CD8-positive, alpha-beta memory T cell (primary cell): ENCODE results near the gene C20orf144. TPM values are rescaled to one million over a fixed set of nuclear protein-coding genes. Genes with fewer than 3 reads are reported as not detected.
"Not testable (repeated sequence)": the region's sequence is repeated elsewhere in the genome, so short reads cannot be mapped to it uniquely, and the experiment has no call there.

Experiments used
- CTCF ChIA-PET: fragments of 350-600 bp; sonication (Branson Sonifier 250); formaldehyde crosslinking; loops from one replicate; lab custom pipeline; 2021; ENCODE audit warnings: antibody characterized with exemption; lab: Charles Lee
- POLR2A ChIA-PET: fragments of 350-600 bp; sonication (Branson Sonifier 250); formaldehyde crosslinking; loops from one replicate; lab custom pipeline; 2021; ENCODE audit warnings: antibody characterized with exemption; lab: Charles Lee
- DNase-seq, 5 donors: peaks; one replicate each; pipeline versions ENCODE4 v3.0.0 to v3.0.0-alpha.2; 2020 to 2022; ENCODE audit warnings: mixed read lengths in 1 of 5
- H3K27ac ChIP-seq: one replicate; pipeline ENCODE4 v1.7.0; 2013; ENCODE audit warnings: low read depth, mild to moderate bottlenecking, low read length, moderate library complexity
- H3K27me3 ChIP-seq: 2 replicates; pipeline ENCODE4 v1.7.0; 2013; ENCODE audit warnings: low read length, mild to moderate bottlenecking; ENCODE audit not compliant: insufficient read depth, poor library complexity, severe bottlenecking
- H3K36me3 ChIP-seq: 2 replicates; pipeline ENCODE4 v1.7.0; 2013; ENCODE audit warnings: mild to moderate bottlenecking, low read length, moderate library complexity; ENCODE audit not compliant: insufficient read depth
- H3K4me1 ChIP-seq: 2 replicates; pipeline ENCODE4 v1.7.0; 2013; ENCODE audit warnings: mild to moderate bottlenecking, low read length, moderate library complexity; ENCODE audit not compliant: insufficient read depth
- H3K4me3 ChIP-seq: 2 replicates; pipeline ENCODE4 v1.7.0; 2013; ENCODE audit warnings: mild to moderate bottlenecking, low read length
- H3K9me3 ChIP-seq: 2 replicates; pipeline ENCODE4 v1.7.0; 2013; ENCODE audit warnings: mild to moderate bottlenecking, low read length
- H3K27ac Mint-ChIP-seq, 8 donors: one replicate each; pipeline ENCODE4 v1.8.0; 2020 to 2021; ENCODE audit warnings: mixed read lengths in 8 of 8, mild to moderate bottlenecking in 6 of 8, inconsistent platforms in 3 of 8, moderate library complexity in 3 of 8
- H3K27me3 Mint-ChIP-seq, 2 donors: one replicate each; pipeline ENCODE4 v1.8.0; 2020 to 2021; ENCODE audit warnings: mixed read lengths in 2 of 2, mild to moderate bottlenecking in 1 of 2, moderate library complexity in 1 of 2
- H3K36me3 Mint-ChIP-seq, 3 donors: one replicate each; pipeline ENCODE4 v1.8.0; 2020 to 2021; ENCODE audit warnings: mixed read lengths in 3 of 3, inconsistent platforms in 1 of 3, mild to moderate bottlenecking in 1 of 3
- H3K4me1 Mint-ChIP-seq, 3 donors: one replicate each; pipeline ENCODE4 v1.8.0; 2020 to 2021; ENCODE audit warnings: mixed read lengths in 3 of 3, inconsistent platforms in 1 of 3, mild to moderate bottlenecking in 1 of 3
- H3K4me3 Mint-ChIP-seq, 7 donors: one replicate each; pipeline ENCODE4 v1.8.0; 2020 to 2021; ENCODE audit warnings: mixed read lengths in 7 of 7, mild to moderate bottlenecking in 6 of 7, moderate library complexity in 4 of 7, inconsistent platforms in 2 of 7
- H3K9me3 Mint-ChIP-seq, 5 donors: one replicate each; pipeline ENCODE4 v1.8.0; 2020 to 2022; ENCODE audit warnings: mixed read lengths in 5 of 5, mild to moderate bottlenecking in 3 of 5, moderate library complexity in 2 of 5, inconsistent platforms in 1 of 5
- polyA plus RNA-seq: library from polyadenylated mRNA; unstranded; fragments of 300-500 nt; fragmentation: Illumina TruSeq; gene quantifications from one replicate; pipeline ENCODE4 v1.2.3, GENCODE V29; 2021
- total RNA-seq, 2 experiments: library from RNA; stranded (reverse); gene quantifications; one replicate each; pipeline ENCODE4 v1.2.3, GENCODE V29; 2021

Gene C20orf144
- total and polyA plus RNA-seq, 3 experiments from 2014 or later = 0.16 to 0.24 TPM; not detected in 1

DNA sequence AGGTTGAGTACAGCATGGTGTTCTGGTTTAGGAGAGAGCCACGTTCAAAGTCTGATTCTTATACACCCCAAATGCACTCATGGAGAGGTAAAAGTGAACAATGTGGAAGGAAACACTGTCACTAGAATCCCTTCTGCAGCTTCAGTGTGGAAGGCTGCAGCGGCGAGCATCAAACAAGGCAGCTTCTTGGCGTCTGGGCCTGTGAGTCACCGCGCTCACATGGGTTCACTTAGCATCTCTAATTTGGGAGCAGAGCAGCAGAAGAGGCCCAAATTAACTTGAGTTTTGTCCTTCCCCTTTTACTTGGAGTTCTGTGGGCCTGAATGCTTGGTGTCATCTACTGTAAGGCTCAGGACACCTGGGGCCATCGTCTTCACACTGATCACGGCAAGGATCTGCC is 35.0 kb downstream of the C20orf144 start:
- Histone ChIP-seq H3K36me3 (no peaks in the 10 kb centered on the region), H3K4me3 (no peak overlapping the region), H3K27ac (no peak overlapping the region), H3K27me3 (no peaks in the 10 kb centered on the region), H3K4me1 (no peaks in the 10 kb centered on the region), H3K9me3 (no peaks in the 10 kb centered on the region)
- ChIA-PET POLR2A (no interaction called here), CTCF (interaction anchor here (1.4 kb wide), 1 partner anchor 17 kb away, joined by 3 read pairs; no protein-coding TSS in a partner anchor)
- DNase-seq = no peak
- no peak overlapping the region for H3K4me3 Mint-ChIP-seq
- no peaks in the 10 kb centered on the region for H3K36me3 Mint-ChIP-seq
- H3K9me3 Mint-ChIP-seq = peaks cover 0 to 2% (median 0%) of the 10 kb centered on the region in 5 donors
- peaks cover 0 to 1% of the 10 kb centered on the region in 2 donors for H3K27me3 Mint-ChIP-seq
- H3K27ac Mint-ChIP-seq = peak overlapping the region in 1 of 8 donors; percentile 52
- no peaks in the 10 kb centered on the region for H3K4me1 Mint-ChIP-seq

- POLR2A ChIA-PET, H3K4me1 ChIP-seq, H3K4me3 Mint-ChIP-seq, DNase-seq, H3K27me3 Mint-ChIP-seq, H3K27ac ChIP-seq, H3K36me3 ChIP-seq, H3K4me1 Mint-ChIP-seq, H3K9me3 ChIP-seq, H3K27me3 ChIP-seq, CTCF ChIA-PET, H3K27ac Mint-ChIP-seq, H3K36me3 Mint-ChIP-seq, H3K9me3 Mint-ChIP-seq, H3K4me3 ChIP-seq: not testable (repeated sequence)
Observed at GRCh38 chr20:33698966-33699365, 36.8 kb downstream of the C20orf144 start.

GRCh38 chr20:33700696-33701441 is 38.7 kb downstream of the C20orf144 start:
- H3K27me3 Mint-ChIP-seq, DNase-seq, H3K27me3 ChIP-seq, H3K4me3 ChIP-seq, H3K4me3 Mint-ChIP-seq, CTCF ChIA-PET, H3K9me3 ChIP-seq, H3K9me3 Mint-ChIP-seq, H3K36me3 ChIP-seq, H3K27ac ChIP-seq, H3K4me1 Mint-ChIP-seq, POLR2A ChIA-PET, H3K36me3 Mint-ChIP-seq, H3K4me1 ChIP-seq, H3K27ac Mint-ChIP-seq: not testable (repeated sequence)

GRCh38 chr20:33701629-33702450 is 39.7 kb downstream of the C20orf144 start:
- Mint-ChIP-seq H3K36me3 (peaks cover 0 to 14% (median 0%) of the 10 kb centered on the region in 3 donors), H3K27ac (no peak overlapping the region), H3K27me3 (peaks cover 0 to 1% of the 10 kb centered on the region in 2 donors), H3K4me1 (no peaks in the 10 kb centered on the region), H3K9me3 (peaks cover 0 to 2% (median 0%) of the 10 kb centered on the region in 5 donors), H3K4me3 (peak overlapping the region in 1 of 7 donors; percentile 48)
- Histone ChIP-seq H3K27me3 (no peaks in the 10 kb centered on the region), H3K4me1 (no peaks in the 10 kb centered on the region), H3K9me3 (no peaks in the 10 kb centered on the region), H3K36me3 (no peaks in the 10 kb centered on the region), H3K4me3 (no peak overlapping the region), H3K27ac (no peak overlapping the region)
- POLR2A ChIA-PET = interaction anchor here (0.7 kb wide), 1 partner anchor 140 kb away, joined by 4 read pairs; no protein-coding TSS in a partner anchor
- no peak for DNase-seq
- CTCF ChIA-PET = no interaction called here

DNA sequence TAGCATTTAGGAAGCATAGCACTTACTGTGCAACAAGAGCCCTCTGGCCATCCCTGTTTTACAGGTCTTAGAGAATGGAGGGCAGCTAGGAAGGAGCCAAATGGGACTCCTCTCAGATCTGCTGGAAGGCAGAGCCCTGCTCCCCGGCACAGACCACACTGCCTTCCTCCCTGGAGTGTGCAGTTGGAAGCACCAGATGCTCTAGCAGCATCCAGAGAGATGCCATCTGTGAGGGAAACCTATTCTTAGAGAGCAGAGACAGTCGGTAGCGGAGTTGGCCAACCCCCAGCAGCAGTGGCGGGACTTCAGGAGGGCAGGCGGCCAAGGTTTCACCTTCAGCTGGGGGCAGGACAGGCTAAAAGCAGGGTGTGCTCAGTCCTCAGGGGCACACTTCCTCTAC is 40.7 kb downstream of the C20orf144 start:
- Histone ChIP-seq H3K27ac (no peak overlapping the region), H3K4me3 (no peak overlapping the region), H3K36me3 (no peaks in the 10 kb centered on the region), H3K9me3 (no peaks in the 10 kb centered on the region), H3K4me1 (no peaks in the 10 kb centered on the region), H3K27me3 (no peaks in the 10 kb centered on the region)
- peaks cover 0 to 2% (median 0%) of the 10 kb centered on the region in 5 donors for H3K9me3 Mint-ChIP-seq
- H3K27me3 Mint-ChIP-seq = peaks cover 0 to 1% of the 10 kb centered on the region in 2 donors
- no peak overlapping the region for H3K4me3 Mint-ChIP-seq
- DNase-seq = no peak
- H3K4me1 Mint-ChIP-seq = no peaks in the 10 kb centered on the region
- ChIA-PET CTCF (no interaction called here), POLR2A (interaction anchor here (0.7 kb wide), 1 partner anchor 141 kb away, joined by 4 read pairs; no protein-coding TSS in a partner anchor)
- peaks cover 0 to 24% (median 0%) of the 10 kb centered on the region in 3 donors for H3K36me3 Mint-ChIP-seq
- H3K27ac Mint-ChIP-seq = no peak overlapping the region

GRCh38 chr20:33703498-33704137 is 41.5 kb downstream of the C20orf144 start:
- H3K4me1 ChIP-seq = no peaks in the 10 kb centered on the region

DNA sequence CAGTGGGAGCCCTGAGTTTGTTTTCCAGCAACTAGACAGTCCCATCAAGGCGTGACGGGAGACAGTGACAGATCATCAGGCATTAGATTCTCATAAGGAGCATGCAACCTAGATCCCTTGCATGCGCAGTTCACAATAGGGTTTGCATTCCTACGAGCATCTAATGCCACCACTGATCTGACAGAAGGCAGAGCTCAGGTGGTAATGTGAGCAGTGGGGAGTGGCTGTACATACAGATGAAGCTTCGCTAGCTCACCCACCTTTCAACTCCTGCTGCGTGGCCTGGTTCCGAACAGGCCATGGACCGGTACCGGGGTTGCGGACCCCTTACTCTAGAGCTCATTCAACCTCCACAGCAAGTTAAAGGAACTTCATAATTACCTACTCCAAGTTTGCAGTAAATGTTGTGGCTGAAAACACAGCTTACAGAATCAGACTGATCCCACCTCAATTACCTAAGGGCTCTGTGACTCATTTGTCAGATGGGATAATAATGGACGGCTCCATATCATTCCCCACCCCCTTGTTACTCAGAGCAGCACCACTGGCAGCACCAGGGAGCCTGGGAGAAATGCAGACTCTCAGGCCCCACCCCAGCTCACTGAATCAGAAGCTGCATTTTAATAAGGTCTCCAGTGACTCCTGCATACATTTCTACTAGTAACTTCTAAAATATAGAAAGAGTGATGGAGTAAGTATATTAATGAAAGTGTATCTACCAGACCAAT is 42.2 kb downstream of the C20orf144 start:
- H3K27ac Mint-ChIP-seq = peak overlapping the region in 1 of 8 donors; percentile 36
- no peaks in the 10 kb centered on the region for H3K4me1 ChIP-seq
- POLR2A ChIA-PET = no interaction called here

More at GRCh38 chr20:33703498-33704137, 41.5 kb downstream of the C20orf144 start:
- CTCF ChIA-PET = no interaction called here
- H3K27ac ChIP-seq = no peak overlapping the region
- H3K36me3 ChIP-seq = no peaks in the 10 kb centered on the region
- Mint-ChIP-seq H3K27ac (no peak overlapping the region), H3K36me3 (peaks cover 0 to 26% (median 0%) of the 10 kb centered on the region in 3 donors), H3K4me1 (no peaks in the 10 kb centered on the region), H3K4me3 (no peak overlapping the region), H3K9me3 (no peaks in the 10 kb centered on the region), H3K27me3 (peaks cover 0 to 1% of the 10 kb centered on the region in 2 donors)
- no peak overlapping the region for H3K4me3 ChIP-seq
- no peak for DNase-seq
- H3K9me3 ChIP-seq = no peaks in the 10 kb centered on the region
- POLR2A ChIA-PET = no interaction called here
- H3K27me3 ChIP-seq = no peaks in the 10 kb centered on the region

More for the DNA sequence above, 42.2 kb downstream of the C20orf144 start:
- H3K9me3 ChIP-seq = no peaks in the 10 kb centered on the region
- H3K4me3 ChIP-seq = no peak overlapping the region
- no peak for DNase-seq
- H3K9me3 Mint-ChIP-seq = no peaks in the 10 kb centered on the region
- CTCF ChIA-PET = no interaction called here
- H3K27ac ChIP-seq = no peak overlapping the region
- H3K27me3 ChIP-seq = no peaks in the 10 kb centered on the region
- peaks cover 0 to 3% (median 0%) of the 10 kb centered on the region in 3 donors for H3K4me1 Mint-ChIP-seq
- H3K27me3 Mint-ChIP-seq = peaks cover 0 to 1% of the 10 kb centered on the region in 2 donors
- peaks cover 0 to 28% (median 0%) of the 10 kb centered on the region in 3 donors for H3K36me3 Mint-ChIP-seq
- H3K4me3 Mint-ChIP-seq = no peak overlapping the region
- no peaks in the 10 kb centered on the region for H3K36me3 ChIP-seq
